NCI-H1436 (cell line): ENCODE results near the gene ATP6V0B.

Source experiments
- DNase-seq: peaks from one replicate; lab custom pipeline; 2025; lab: John Stamatoyannopoulos, UW

ATP6V0B gene

DNA sequence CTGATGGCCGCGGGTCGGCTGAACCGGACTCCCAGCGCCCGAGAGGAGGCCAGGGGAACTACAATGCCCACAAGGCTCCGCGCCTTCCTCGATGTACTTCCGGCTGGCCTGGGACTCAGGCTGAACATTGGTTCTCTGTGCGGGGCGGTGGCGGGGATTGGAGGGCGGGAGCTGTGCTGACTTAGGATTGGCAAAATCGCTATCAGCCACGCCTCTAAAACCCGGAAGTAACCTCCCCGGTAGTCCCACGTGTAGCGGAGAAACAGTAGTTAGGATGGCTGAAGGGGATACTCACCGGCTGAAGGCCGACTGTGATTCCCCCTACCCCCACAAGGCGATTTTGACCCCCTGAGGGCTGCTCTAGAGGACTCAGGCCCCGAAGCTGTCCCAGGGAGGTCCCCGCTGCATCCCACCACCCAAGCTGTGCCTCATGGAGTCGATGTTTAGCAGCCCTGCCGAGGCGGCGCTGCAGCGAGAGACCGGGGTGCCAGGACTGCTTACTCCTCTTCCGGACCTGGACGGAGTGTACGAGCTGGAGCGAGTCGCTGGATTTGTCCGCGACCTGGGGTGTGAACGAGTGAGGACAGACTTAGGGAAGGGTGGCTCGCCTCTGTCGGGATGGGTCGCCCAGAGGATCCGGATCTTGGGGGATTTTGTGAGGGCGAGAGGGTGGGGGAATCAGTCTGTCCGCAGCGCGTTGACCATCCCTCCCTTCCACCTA, 4.9 kb upstream of the ATP6V0B start, which contains the start of gene DPH2:
Gene DPH2, plus strand, starts transcription at position 265 of the 721 bp plus-strand sequence. Its CDS starts 166 bp downstream, at position 431.
- DNase-seq: peak; percentile 94

DNA sequence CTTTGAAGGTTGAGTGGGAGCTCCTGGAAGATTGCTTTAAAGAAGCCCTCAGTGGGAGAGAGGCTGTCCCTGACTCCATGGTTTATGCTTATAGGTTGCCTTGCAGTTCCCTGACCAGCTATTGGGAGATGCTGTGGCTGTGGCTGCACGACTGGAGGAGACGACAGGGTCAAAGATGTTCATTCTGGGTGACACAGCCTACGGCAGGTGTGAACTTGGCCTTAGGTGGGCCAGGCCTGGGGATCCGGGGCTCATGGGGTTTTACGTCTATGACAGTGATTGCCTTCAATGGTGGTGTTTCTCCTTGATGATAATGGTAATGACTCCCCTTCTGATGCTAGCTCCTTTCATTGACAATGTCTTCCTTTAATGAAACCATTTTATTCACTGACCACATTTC, 4.3 kb upstream of the ATP6V0B start:
- DNase-seq: no peak

DNA sequence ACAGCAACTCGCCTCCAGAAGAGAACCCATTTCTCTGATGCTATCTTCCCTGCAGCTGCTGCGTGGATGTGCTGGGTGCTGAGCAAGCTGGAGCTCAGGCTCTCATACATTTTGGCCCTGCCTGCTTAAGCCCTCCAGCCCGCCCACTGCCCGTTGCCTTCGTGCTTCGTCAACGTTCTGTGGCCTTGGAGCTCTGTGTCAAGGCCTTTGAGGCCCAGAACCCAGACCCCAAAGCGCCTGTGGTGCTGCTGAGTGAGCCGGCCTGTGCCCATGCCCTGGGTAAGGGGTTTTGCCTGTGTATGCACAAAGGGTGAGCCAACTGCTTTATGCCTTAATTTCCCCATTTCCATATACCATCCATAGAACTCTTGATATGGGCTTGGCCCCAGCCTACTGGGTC, 3.8 kb upstream of the ATP6V0B start:
- no peak for DNase-seq

DNA sequence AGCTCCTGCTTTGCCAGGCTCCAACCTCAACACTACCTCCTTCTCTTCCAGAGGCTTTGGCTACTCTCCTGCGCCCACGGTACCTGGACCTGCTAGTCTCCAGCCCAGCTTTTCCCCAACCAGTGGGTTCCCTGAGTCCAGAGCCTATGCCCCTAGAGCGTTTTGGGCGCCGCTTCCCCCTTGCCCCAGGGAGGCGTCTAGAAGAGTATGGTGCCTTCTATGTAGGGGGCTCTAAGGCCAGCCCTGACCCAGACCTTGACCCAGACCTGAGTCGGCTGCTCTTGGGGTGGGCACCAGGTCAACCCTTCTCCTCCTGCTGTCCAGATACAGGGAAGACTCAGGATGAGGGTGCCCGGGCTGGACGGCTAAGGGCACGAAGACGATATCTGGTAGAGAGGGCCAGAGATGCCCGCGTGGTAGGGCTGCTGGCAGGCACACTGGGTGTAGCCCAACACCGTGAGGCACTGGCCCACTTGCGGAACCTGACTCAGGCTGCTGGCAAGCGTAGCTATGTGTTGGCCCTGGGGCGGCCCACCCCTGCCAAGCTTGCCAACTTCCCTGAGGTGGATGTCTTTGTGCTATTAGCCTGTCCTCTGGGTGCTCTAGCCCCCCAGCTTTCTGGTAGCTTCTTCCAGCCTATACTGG, 3.3 kb upstream of the ATP6V0B start:
- no peak for DNase-seq

DNA sequence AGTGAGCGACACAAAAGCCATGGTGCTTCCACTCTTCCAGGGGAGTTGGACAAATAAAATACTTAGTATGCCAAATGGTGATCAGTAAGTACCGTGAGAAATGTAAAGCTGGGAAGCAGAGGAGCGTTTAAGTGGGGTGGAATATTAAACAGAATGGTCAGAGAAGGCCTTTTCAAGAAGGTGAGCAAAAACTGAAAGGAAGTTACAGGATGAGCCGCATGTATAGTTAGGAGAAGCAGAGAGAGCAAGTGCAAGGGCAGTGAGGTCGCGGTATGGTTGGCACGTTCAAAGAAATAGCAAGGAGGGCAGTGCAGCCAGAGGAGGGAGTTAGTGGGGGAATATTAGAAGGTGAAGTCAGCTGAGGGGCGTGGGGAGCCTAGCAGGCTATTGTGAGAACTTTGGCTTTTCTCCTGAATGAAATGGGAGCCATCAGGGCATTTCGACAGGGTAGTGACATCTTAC, 748 bp upstream of the ATP6V0B start:
- no peak for DNase-seq

- no peak for DNase-seq
These were observed 645 bp downstream of the ATP6V0B start for GRCh38 chr1:43975249-43975961.

DNA sequence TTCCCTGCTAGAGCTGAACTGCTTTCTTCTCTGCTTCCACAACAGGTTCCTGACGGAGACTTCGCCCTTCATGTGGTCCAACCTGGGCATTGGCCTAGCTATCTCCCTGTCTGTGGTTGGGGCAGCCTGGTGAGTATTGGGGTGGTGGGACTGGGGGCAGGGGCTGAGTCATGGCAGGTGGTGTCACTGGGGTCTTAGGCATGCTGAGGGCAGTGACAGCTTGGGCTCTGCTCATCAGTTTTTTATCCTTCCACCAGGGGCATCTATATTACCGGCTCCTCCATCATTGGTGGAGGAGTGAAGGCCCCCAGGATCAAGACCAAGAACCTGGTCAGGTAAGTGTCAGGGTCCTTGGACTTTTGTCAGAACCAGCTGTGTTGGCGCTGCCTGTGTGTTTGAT, 1.3 kb downstream of the ATP6V0B start:
- no peak for DNase-seq

- no peak for DNase-seq
These were observed 2.1 kb downstream of the ATP6V0B start for GRCh38 chr1:43976890-43977289.

GRCh38 chr1:43977376-43978263, 2.9 kb downstream of the ATP6V0B start:
- DNase-seq: no peak

DNA sequence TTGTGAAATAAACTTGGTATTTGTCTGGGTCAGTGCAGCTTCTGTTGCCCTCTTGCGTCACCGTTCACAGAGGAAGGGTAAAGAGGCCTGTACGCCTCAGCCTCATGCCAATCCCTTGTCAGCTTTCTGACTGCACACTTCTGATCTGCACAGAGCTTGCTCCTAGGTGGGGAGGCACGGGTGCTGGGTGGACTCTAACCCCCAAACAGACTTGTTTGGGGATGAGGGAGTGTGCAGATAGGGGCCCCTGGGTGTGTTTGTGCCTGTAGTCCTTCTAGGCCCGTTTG, 3.4 kb downstream of the ATP6V0B start:
- no peak for DNase-seq

GRCh38 chr1:43978551-43979260, 3.9 kb downstream of the ATP6V0B start, which contains the start of gene B4GALT2:
B4GALT2 (plus strand) TSS chr1:43979210; CDS start chr1:43981161, 1,951 bp downstream.
- no peak for DNase-seq

- no peak for DNase-seq
These were observed 4.4 kb downstream of the ATP6V0B start for GRCh38 chr1:43979261-43979527.

DNA sequence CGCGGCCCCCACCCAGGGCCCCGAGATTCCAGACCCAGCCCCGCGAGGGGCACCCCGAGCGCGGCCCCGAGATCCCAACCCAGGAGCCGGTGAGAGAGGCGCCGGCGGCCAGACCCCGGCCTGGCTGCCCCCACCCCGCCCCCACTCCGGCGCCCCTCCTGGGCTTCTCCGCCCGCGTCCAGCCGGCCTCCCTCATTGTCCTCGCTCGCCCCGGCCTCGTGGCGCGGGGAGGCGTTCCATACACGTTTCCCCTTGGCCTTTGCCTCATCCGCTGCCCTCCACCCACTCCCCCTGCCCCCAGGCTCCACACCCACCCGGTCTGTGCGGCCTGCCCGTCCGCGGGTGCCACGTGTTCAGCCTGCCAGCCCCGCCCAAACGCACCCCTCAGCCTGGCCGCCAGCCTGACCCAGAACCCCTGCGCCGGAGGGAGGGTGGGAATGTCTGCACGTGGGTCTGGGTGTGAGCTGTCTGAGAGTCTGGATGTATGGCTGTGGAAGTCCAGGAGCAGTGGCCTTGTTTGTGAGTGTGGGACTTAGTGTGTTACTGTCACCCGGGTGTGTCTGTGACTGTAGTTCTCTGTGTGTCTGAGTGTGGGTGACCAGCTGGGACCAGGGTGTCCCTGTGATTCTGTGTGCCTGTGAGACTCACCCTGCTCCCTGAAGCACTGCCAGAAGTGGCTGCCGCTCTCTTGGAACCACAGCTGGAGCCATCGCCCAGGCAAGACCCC, 4.9 kb downstream of the ATP6V0B start:
- DNase-seq: no peak

DNA sequence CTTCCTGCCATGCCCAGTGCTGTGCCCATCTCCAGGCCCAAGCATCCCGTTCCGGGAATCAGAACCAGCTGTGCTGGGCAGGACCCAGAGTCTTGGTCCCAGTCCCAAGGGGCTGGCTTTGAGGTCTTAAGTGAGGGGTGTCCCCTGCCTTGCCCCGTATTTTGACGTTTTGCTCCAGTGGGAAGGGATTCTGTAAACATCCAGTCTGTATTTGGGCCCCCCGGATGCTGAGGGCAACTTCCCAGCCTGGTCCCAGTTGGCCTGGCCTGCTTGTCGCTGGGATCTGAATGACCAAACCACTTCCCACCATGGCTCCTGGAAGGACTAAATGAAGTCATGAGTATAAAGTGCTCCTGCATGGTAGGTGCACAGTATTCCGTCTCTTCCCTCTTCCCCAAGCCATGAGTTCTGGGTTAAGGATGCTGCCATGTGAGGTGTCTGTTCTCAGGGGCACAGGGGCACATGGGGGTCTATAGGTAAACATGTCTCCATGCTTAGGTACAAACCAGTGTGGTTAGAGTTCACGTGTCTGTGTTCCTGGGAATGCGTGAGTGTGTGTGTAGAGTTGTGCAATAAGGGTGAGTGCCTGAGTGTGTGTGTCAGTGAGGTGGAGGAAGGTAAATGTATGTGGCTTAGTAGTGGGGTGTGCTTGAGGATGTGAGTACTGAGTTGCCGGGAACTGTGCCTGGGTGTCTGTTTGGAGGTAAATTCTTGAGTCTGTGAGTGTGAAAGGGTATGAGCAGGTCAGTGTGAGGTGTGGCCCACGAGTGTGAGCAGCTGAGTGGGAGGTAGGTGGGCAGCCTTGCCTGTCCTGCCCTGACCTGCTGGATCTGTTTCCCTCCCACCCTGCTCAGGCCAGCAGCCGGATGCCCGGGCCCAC, 5.7 kb downstream of the ATP6V0B start:
- no peak for DNase-seq

- no peak for DNase-seq
These were observed 6.4 kb downstream of the ATP6V0B start for GRCh38 chr1:43981135-43981491.

DNA sequence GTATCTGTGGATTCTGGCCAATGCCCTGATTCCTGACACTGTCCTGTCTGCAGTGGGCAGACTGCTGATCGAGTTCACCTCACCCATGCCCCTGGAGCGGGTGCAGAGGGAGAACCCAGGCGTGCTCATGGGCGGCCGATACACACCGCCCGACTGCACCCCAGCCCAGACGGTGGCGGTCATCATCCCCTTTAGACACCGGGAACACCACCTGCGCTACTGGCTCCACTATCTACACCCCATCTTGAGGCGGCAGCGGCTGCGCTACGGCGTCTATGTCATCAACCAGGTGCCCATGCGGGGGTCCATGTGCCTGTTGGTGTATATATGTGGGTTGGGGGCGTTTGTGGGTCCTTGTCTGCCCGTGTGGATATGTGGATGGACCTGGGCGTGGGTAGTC, 6.9 kb downstream of the ATP6V0B start:
- no peak for DNase-seq

DNA sequence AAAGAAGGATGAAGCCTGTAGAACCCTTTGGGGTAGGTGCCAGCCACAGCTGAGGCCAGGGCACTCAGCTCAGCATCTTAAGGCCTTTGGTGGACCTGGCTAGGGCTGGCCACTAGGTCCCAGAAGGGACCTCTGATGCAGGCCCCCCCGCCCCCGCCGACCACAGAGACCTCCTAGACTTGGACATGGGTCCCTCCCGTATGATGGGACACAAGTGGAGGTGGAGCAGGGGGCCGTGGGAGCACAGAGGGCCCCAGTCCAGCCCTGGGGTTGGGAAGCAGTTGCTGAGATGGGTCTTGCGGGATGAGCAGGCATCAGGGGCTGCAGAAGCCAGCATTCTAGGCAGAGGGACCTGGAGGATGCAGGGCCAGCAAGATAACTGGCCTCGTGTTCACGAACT, 7.5 kb downstream of the ATP6V0B start:
- no peak for DNase-seq

DNA sequence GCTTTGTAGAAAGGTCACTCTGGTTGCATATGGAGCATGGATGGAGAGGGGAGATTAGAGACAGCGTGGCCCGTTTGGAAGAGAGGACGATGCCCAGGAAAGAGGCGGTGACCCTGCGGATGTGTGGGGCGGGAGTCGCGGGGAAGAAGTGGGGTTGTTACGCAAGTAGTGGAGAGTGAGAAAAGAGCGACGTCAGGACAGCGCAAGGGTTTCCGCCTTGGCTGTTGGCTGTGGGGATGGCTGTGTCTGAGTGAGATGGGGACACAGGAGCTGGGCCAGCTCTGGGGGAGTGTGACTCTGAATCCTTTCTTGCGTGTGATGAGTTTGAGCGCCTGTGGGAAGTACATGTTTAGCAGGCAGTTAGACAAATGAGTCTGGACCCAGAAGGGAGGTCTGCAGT, 8.0 kb downstream of the ATP6V0B start:
- DNase-seq: no peak

GRCh38 chr1:43983253-43983899, 8.6 kb downstream of the ATP6V0B start:
- no peak for DNase-seq

DNA sequence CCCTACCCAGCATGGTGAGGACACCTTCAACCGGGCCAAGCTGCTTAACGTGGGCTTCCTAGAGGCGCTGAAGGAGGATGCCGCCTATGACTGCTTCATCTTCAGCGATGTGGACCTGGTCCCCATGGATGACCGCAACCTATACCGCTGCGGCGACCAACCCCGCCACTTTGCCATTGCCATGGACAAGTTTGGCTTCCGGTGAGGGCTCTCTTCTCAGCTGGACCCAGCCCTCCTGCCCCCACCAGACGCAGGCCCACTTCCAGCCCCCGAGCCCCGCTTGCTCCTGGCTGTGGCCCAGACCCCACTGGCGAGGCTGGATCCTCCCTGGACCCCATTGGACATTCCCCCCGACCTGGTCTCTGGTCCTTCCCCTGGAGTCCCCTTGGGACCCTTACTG, 10.1 kb downstream of the ATP6V0B start:
- DNase-seq: no peak
